Osteoblast (primary cell): ENCODE data around the gene HACD2. TPM values are rescaled to one million over a fixed set of nuclear protein-coding genes. Genes with fewer than 3 reads are reported as not detected.
A peak's percentile ranks its signal among the peaks of the same experiment; 100 is the strongest.

ENCODE experiments used
- DNase-seq: peaks from one replicate; pipeline ENCODE4 v3.0.0; 2011; ENCODE audit warnings: low spot score, mixed read lengths; ENCODE audit not compliant: insufficient read length; ENCODE audit errors: missing footprints
- H2AFZ ChIP-seq: 2 replicates; pipeline ENCODE4 v1.6.0; 2011; ENCODE audit warnings: mild to moderate bottlenecking, low read length
- H3K27ac ChIP-seq: 2 replicates; pipeline ENCODE4 v1.5.1; 2011; ENCODE audit warnings: mild to moderate bottlenecking, low read depth, low read length, moderate library complexity
- H3K27me3 ChIP-seq: 2 replicates; pipeline ENCODE4 v1.6.0; 2012; ENCODE audit warnings: mild to moderate bottlenecking, control low read depth, inconsistent platforms, low read length, moderate library complexity; ENCODE audit not compliant: insufficient read depth
- H3K36me3 ChIP-seq: 2 replicates; pipeline ENCODE4 v1.5.1; 2011; ENCODE audit warnings: mild to moderate bottlenecking, low read length, control low read depth, moderate library complexity; ENCODE audit not compliant: insufficient read depth
- H3K4me1 ChIP-seq: 2 replicates; pipeline ENCODE4 v1.5.1; 2011; ENCODE audit warnings: mild to moderate bottlenecking, low read length, control low read depth, moderate library complexity; ENCODE audit not compliant: insufficient read depth
- H3K4me2 ChIP-seq: 2 replicates; pipeline ENCODE4 v1.6.0; 2011; ENCODE audit warnings: mild to moderate bottlenecking, low read length; ENCODE audit not compliant: insufficient read depth
- H3K4me3 ChIP-seq: fragments of 200-600 bp; sonication (generic); 3 replicates; pipeline ENCODE4 v1.5.1; 2012; ENCODE audit warnings: mild to moderate bottlenecking, low read length, inconsistent platforms; ENCODE audit not compliant: insufficient read depth
- H3K79me2 ChIP-seq: 2 replicates; pipeline ENCODE4 v1.6.0; 2012; ENCODE audit warnings: mild to moderate bottlenecking, low read length, control low read depth, inconsistent platforms; ENCODE audit not compliant: insufficient read depth
- H3K9me3 ChIP-seq: 2 replicates; pipeline ENCODE4 v1.5.1; 2011; ENCODE audit warnings: low read depth, low read length, control low read depth
- H4K20me1 ChIP-seq: 2 replicates; pipeline ENCODE4 v1.6.0; 2012; ENCODE audit warnings: mild to moderate bottlenecking, low read length, control low read depth; ENCODE audit not compliant: insufficient read depth
- CTCF ChIP-seq: IDR thresholded peaks from 2 replicates; pipeline ENCODE4 v1.5.1; 2011; ENCODE audit warnings: mild to moderate bottlenecking, low read depth, low read length, moderate library complexity; ENCODE audit errors: extremely low read depth
- total RNA-seq: library from RNA; depleted of rRNA; stranded (reverse); fragments of >200 nt; gene quantifications from 2 replicates; pipeline ENCODE4 v1.2.3, GENCODE V29; 2012

Gene HACD2
- total RNA-seq, 1 donor, result 27.5 TPM

- Histone ChIP-seq H3K9me3 (no peaks in the 10 kb centered on the region), H3K36me3 (peaks cover 60% of the 10 kb centered on the region), H3K79me2 (no peaks in the 10 kb centered on the region), H2AFZ (no peak overlapping the region), H3K4me1 (peaks cover 12% of the 10 kb centered on the region), H3K27ac (no peak overlapping the region), H3K4me3 (no peak overlapping the region), H3K27me3 (no peaks in the 10 kb centered on the region), H4K20me1 (peaks cover 5% of the 10 kb centered on the region), H3K4me2 (no peak overlapping the region)
- TF ChIP-seq CTCF, result no peak
- DNase-seq, result peak; percentile 68
Observed at GRCh38 chr3:123632161-123632655, 47.4 kb upstream of the HACD2 start.

GRCh38 chr3:123629747-123630047, 44.8 kb upstream of the HACD2 start:
- no peak overlapping the region for H2AFZ ChIP-seq
- peaks cover 8% of the 10 kb centered on the region for H3K4me1 ChIP-seq
- no peak for DNase-seq
- no peaks in the 10 kb centered on the region for H3K9me3 ChIP-seq
- H3K79me2 ChIP-seq, result no peaks in the 10 kb centered on the region
- no peaks in the 10 kb centered on the region for H4K20me1 ChIP-seq
- TF ChIP-seq CTCF, result no peak
- peaks cover 68% of the 10 kb centered on the region for H3K36me3 ChIP-seq
- H3K4me3 ChIP-seq, result no peak overlapping the region
- no peak overlapping the region for H3K27ac ChIP-seq
- H3K27me3 ChIP-seq, result no peaks in the 10 kb centered on the region
- no peak overlapping the region for H3K4me2 ChIP-seq

GRCh38 chr3:123628996-123629746, 44.3 kb upstream of the HACD2 start:
- TF ChIP-seq CTCF, result no peak
- no peak for DNase-seq
- Histone ChIP-seq H3K4me3 (no peak overlapping the region), H3K4me2 (no peak overlapping the region), H3K79me2 (no peaks in the 10 kb centered on the region), H3K36me3 (peaks cover 73% of the 10 kb centered on the region), H2AFZ (no peak overlapping the region), H4K20me1 (no peaks in the 10 kb centered on the region), H3K27me3 (no peaks in the 10 kb centered on the region), H3K27ac (no peak overlapping the region), H3K4me1 (peaks cover 3% of the 10 kb centered on the region), H3K9me3 (no peaks in the 10 kb centered on the region)

- no peak overlapping the region for H2AFZ ChIP-seq
Observed at GRCh38 chr3:123627673-123628670, 43.1 kb upstream of the HACD2 start.

More at GRCh38 chr3:123627673-123628670, 43.1 kb upstream of the HACD2 start:
- TF ChIP-seq CTCF, result no peak
- Histone ChIP-seq H3K27ac (no peak overlapping the region), H3K9me3 (no peaks in the 10 kb centered on the region), H3K4me3 (no peak overlapping the region), H3K27me3 (no peaks in the 10 kb centered on the region), H4K20me1 (no peaks in the 10 kb centered on the region), H3K79me2 (no peaks in the 10 kb centered on the region), H3K36me3 (peaks cover 77% of the 10 kb centered on the region), H3K4me1 (peaks cover 9% of the 10 kb centered on the region), H3K4me2 (no peak overlapping the region)
- no peak for DNase-seq
